HepG2 (cell line): ENCODE measurements around the gene FITM1. TPM values are rescaled to one million over a fixed set of nuclear protein-coding genes. Genes with fewer than 3 reads are reported as not detected.

Experiments
- ATAC-seq: fragments of 200-7000 bp; cut with Tn5 transposase; 3 replicates; pipeline ENCODE4 v1.9.1; 2020; ENCODE audit warnings: mild to moderate bottlenecking, moderate library complexity
- BruUV-seq: library from RNA; stranded (reverse); fragments of 400-500 nt; replicated peaks from 2 replicates; lab custom pipeline; 2021; lab: Mats Ljungman, UMichigan
- CTCF ChIA-PET: fragments of 300-600 bp; formaldehyde crosslinking; extraction: SDS; loops from one replicate; lab custom pipeline; 2021; ENCODE audit warnings: low total read pairs, inconsistent platforms, low intra/inter-chr PET ratio; lab: Yijun Ruan, JAX
- POLR2A ChIA-PET: fragments of 350-600 bp; sonication (Branson Sonifier 250); formaldehyde crosslinking; loops from one replicate; lab custom pipeline; 2020; ENCODE audit warnings: antibody characterized with exemption, inconsistent platforms; lab: Yijun Ruan, JAX
- DNase-seq: peaks from one replicate; pipeline ENCODE4 v3.0.0-alpha.2; 2015; ENCODE audit warnings: low spot score
- FAIRE-seq: peaks from 3 replicates; lab custom pipeline; 2011; peaks lifted over from hg19 to GRCh38; lab: Jason Lieb, UNC
- H2AFZ ChIP-seq: one replicate; pipeline ENCODE4 v1.6.1; 2011; ENCODE audit warnings: low read length, inconsistent platforms
- H3K27ac ChIP-seq: fragments of 300-600 bp; 3 replicates; pipeline ENCODE4 v1.8.0; 2011; ENCODE audit warnings: mixed run types, mild to moderate bottlenecking, mixed read lengths, low read length, inconsistent platforms; ENCODE audit not compliant: insufficient read depth; ENCODE audit errors: extremely low read length
- H3K27me3 ChIP-seq, 2 experiments: fragments of 200-600 bp in 1 of 2; 2 replicates in 1 of 2; 3 replicates in 1 of 2; pipeline versions ENCODE4 v1.6.0 to v1.8.0; 2011; ENCODE audit warnings: low read length in 2 of 2, mild to moderate bottlenecking in 2 of 2, moderate library complexity in 2 of 2, inconsistent platforms in 1 of 2; ENCODE audit not compliant: insufficient read depth in 2 of 2, control insufficient read depth in 1 of 2
- H3K36me3 ChIP-seq, 2 experiments: fragments of 200-600 bp in 1 of 2; replicated peaks in 1 of 2; 2 replicates in 1 of 2; 3 replicates in 1 of 2; pipeline versions ENCODE4 v1.5.1 to v1.8.0; 2011; ENCODE audit warnings: low read length in 2 of 2, inconsistent platforms in 1 of 2; ENCODE audit not compliant: insufficient read depth in 2 of 2, control insufficient read depth in 1 of 2
- H3K4me1 ChIP-seq: 2 replicates; pipeline ENCODE4 v1.5.1; 2012; ENCODE audit warnings: low read length, inconsistent platforms; ENCODE audit not compliant: insufficient read depth
- H3K4me2 ChIP-seq: 2 replicates; pipeline ENCODE4 v1.6.0; 2011; ENCODE audit warnings: low read depth, low read length, inconsistent platforms
- H3K4me3 ChIP-seq, 3 experiments: fragments of 200-600 bp in 1 of 3; sonication (generic), shearing (Covaris generic) in 1 of 3; replicated peaks in 1 of 3; 2 replicates each; pipeline ENCODE4 v1.5.1; 2011 to 2016; ENCODE audit warnings: low read length in 3 of 3, inconsistent platforms in 2 of 3, low read depth in 2 of 3, mild to moderate bottlenecking in 2 of 3, control low read depth in 1 of 3, mixed read lengths in 1 of 3; ENCODE audit not compliant: insufficient read depth in 1 of 3
- H3K79me2 ChIP-seq: one replicate; pipeline ENCODE4 v1.6.1; 2011; ENCODE audit warnings: low read length, inconsistent platforms; ENCODE audit not compliant: insufficient read depth
- H3K9ac ChIP-seq: 2 replicates; pipeline ENCODE4 v1.6.0; 2011; ENCODE audit warnings: mild to moderate bottlenecking, low read depth, low read length, inconsistent platforms; ENCODE audit not compliant: insufficient read depth
- H3K9me3 ChIP-seq: 2 replicates; pipeline ENCODE4 v1.5.1; 2012; ENCODE audit warnings: mild to moderate bottlenecking, low read length
- H4K20me1 ChIP-seq: 2 replicates; pipeline ENCODE4 v1.6.0; 2011; ENCODE audit warnings: inconsistent platforms, mild to moderate bottlenecking, low read length, moderate library complexity; ENCODE audit not compliant: insufficient read depth
- AGO2 ChIP-seq: fragments of 200-400 bp; formaldehyde crosslinking; optimal IDR thresholded peaks from 2 replicates; pipeline ENCODE3; 2017; ENCODE audit warnings: mild to moderate bottlenecking, low read depth, low read length, moderate library complexity
- ELF4 ChIP-seq: sonication (generic); formaldehyde crosslinking; IDR thresholded peaks from 2 replicates; pipeline ENCODE4 v1.5.0; 2020; ENCODE audit warnings: missing genetic modification reagents, mild to moderate bottlenecking, moderate library complexity, borderline replicate concordance
- GATA4 ChIP-seq: sonication (generic); IDR thresholded peaks from 2 replicates; pipeline ENCODE4 v1.6.1; 2016; ENCODE audit warnings: antibody characterized with exemption, low read depth, borderline replicate concordance
- GLMP ChIP-seq: sonication (generic); formaldehyde crosslinking; IDR thresholded peaks from 2 replicates; pipeline ENCODE4 v1.9.0; 2021; ENCODE audit warnings: missing genetic modification reagents, mild to moderate bottlenecking, borderline replicate concordance
- IRF9 ChIP-seq: sonication (generic); formaldehyde crosslinking; IDR thresholded peaks from 2 replicates; pipeline ENCODE4 v1.8.0; 2022; ENCODE audit warnings: missing genetic modification reagents, mild to moderate bottlenecking, borderline replicate concordance
- JDP2 ChIP-seq: sonication (generic); formaldehyde crosslinking; IDR thresholded peaks from 2 replicates; pipeline ENCODE4 v1.8.1; 2022; ENCODE audit warnings: missing genetic modification reagents, borderline replicate concordance
- KLF12 ChIP-seq: sonication (generic); formaldehyde crosslinking; IDR thresholded peaks from 2 replicates; pipeline ENCODE4 v1.4.0; 2020; ENCODE audit warnings: missing genetic modification reagents, borderline replicate concordance
- KMT2A ChIP-seq: sonication (generic); formaldehyde crosslinking; IDR thresholded peaks from 2 replicates; pipeline ENCODE4 v1.4.0; 2020; ENCODE audit warnings: missing genetic modification reagents
- MBNL3 ChIP-seq: fragments of 250-450 bp; sonication (Bioruptor Pico); conservative IDR thresholded peaks from 2 replicates; pipeline ENCODE4 v1.8.0; 2022; ENCODE audit warnings: mild to moderate bottlenecking, inconsistent platforms
- MZF1 ChIP-seq: sonication (generic); formaldehyde crosslinking; IDR thresholded peaks from 2 replicates; pipeline ENCODE4 v1.8.1; 2023; ENCODE audit warnings: mild to moderate bottlenecking, missing genetic modification reagents, borderline replicate concordance
- POLR2A ChIP-seq, 2 experiments: IDR thresholded peaks; 2 replicates each; pipeline ENCODE4 v1.6.1; 2011; ENCODE audit warnings: low read depth in 2 of 2, low read length in 2 of 2, mild to moderate bottlenecking in 1 of 2, moderate library complexity in 1 of 2; ENCODE audit not compliant: insufficient read depth in 1 of 2
- RBFOX2 ChIP-seq: fragments of 200-400 bp; formaldehyde crosslinking; IDR thresholded peaks from 2 replicates; pipeline ENCODE4 v1.6.1; 2017; ENCODE audit warnings: low read depth, mild to moderate bottlenecking, low read length
- RORA ChIP-seq: sonication (generic); formaldehyde crosslinking; IDR thresholded peaks from 2 replicates; pipeline ENCODE4 v1.5.0; 2020; ENCODE audit warnings: mild to moderate bottlenecking, missing genetic modification reagents, moderate library complexity
- RXRA ChIP-seq: sonication (generic); formaldehyde crosslinking; IDR thresholded peaks from 2 replicates; pipeline ENCODE4 v1.5.1; 2020; ENCODE audit warnings: missing genetic modification reagents
- ZNF430 ChIP-seq: sonication (generic); formaldehyde crosslinking; IDR thresholded peaks from 2 replicates; pipeline ENCODE4 v1.9.0; 2021; ENCODE audit warnings: mild to moderate bottlenecking, missing genetic modification reagents
- ZNF605 ChIP-seq: sonication (generic); formaldehyde crosslinking; IDR thresholded peaks from 2 replicates; pipeline ENCODE4 v1.8.0; 2022; ENCODE audit warnings: mild to moderate bottlenecking, missing genetic modification reagents
- ZNF710 ChIP-seq: sonication (generic); formaldehyde crosslinking; IDR thresholded peaks from 2 replicates; pipeline ENCODE4 v1.5.0; 2020; ENCODE audit warnings: mild to moderate bottlenecking, missing genetic modification reagents, borderline replicate concordance
- ZNF841 ChIP-seq: sonication (generic); formaldehyde crosslinking; IDR thresholded peaks from 2 replicates; pipeline ENCODE4 v1.8.1; 2023; ENCODE audit warnings: missing genetic modification reagents, borderline replicate concordance
- WGBS: methylation state at CpG from one replicate; pipeline ENCODE4 v1.1.6; 2017; ENCODE audit warnings: low lambda C conversion rate; 5-methylcytosine and 5-hydroxymethylcytosine counted together
- in situ Hi-C: cut with HindIII; loops from 2 replicates; pipeline ENCODE4 v1.10.0; 2017; ENCODE audit warnings: low pct_unique_long_range_greater_than_20kb; ENCODE audit not compliant: extremely low pct_ligation_motif_present
- intact Hi-C: fragments of 100-400 bp; cut with micrococcal nuclease; formaldehyde crosslinking; loops from one replicate; pipeline ENCODE4 v1.10.0; 2022; ENCODE audit not compliant: unreplicated experiment
- polyA plus RNA-seq, 8 experiments: library from polyadenylated mRNA; depleted of rRNA in 3 of 8; stranded (reverse) in 7 of 8; unstranded in 1 of 8; fragments of >200 nt; fragmentation: Illumina TruSeq in 4 of 8; extraction: Trizol in 4 of 8; gene quantifications; 2 replicates each; pipeline versions ENCODE4 v1.2.1 to v1.2.3, GENCODE V29; 2011 to 2016; ENCODE audit warnings: low read depth in 4 of 8, missing spikeins in 1 of 8, mixed read lengths in 1 of 8; ENCODE audit not compliant: insufficient read depth in 1 of 8
- total RNA-seq, 5 experiments: library from RNA; depleted of rRNA; stranded (reverse); fragments of >200 nt; fragmentation: Illumina TruSeq; extraction: Trizol; gene quantifications; 2 replicates each; pipeline ENCODE4 v1.2.3, GENCODE V29; 2016; ENCODE audit warnings: low read depth in 1 of 5

Gene FITM1
- total and polyA plus RNA-seq, 2 of the 13 experiments (the other 11 are each of a cell fraction or from before 2014, with no cell fraction given): 2.7 to 5.8 TPM

GRCh38 chr14:24157331-24157730, 26.9 kb downstream of the FITM1 start:
- TF ChIP-seq AGO2 (peak; percentile 64), RBFOX2 (0 out of 2 replicates have a peak, but pooled peaks have one; percentile 46), GATA4 (no peak), RXRA (0 out of 2 replicates have a peak, but pooled peaks have one; percentile 17), IRF9 (CRISPR knock-in tag) (no peak), KMT2A (CRISPR knock-in tag) (no peak), MBNL3 (no peak), KLF12 (no peak), RORA (CRISPR knock-in tag) (no peak), JDP2 (no peak), GLMP (CRISPR knock-in tag) (no peak), MZF1 (CRISPR knock-in tag) (0 out of 2 replicates have a peak, but pooled peaks have one; percentile 9), POLR2A (IDR thresholded peaks at IDR 0.05; ENCODE audit: insufficient read depth in 1 of 2, low read depth in 2 of 2, low read length in 2 of 2) (0 out of 4 replicates have a peak, but pooled peaks of 1 of the 2 experiments have one; percentile 41), ZNF710 (CRISPR knock-in tag) (no peak), ZNF430 (CRISPR knock-in tag) (no peak), ELF4 (CRISPR knock-in tag) (no peak), ZNF841 (no peak), ZNF605 (no peak)
- peaks cover 5% of the 10 kb centered on the region for H3K79me2 ChIP-seq
- 96% methylated on average over 12 of the region's 12 CpGs for WGBS
- H3K36me3 ChIP-seq: peaks cover 46 to 57% of the 10 kb centered on the region in 2 experiments
- DNase-seq: no peak
- ATAC-seq: no peak
- no peaks in the 10 kb centered on the region for H4K20me1 ChIP-seq
- POLR2A ChIA-PET: interaction anchor here (0.6 to 11.8 kb wide), 4 partner anchors 8 to 86 kb away, joined by 5 to 233 read pairs (median 108); partner anchors contain the start of genes DCAF11, EMC9, NRL and PSME1
- CTCF ChIA-PET: no interaction called here
- H3K27ac ChIP-seq: no peak overlapping the region
- no peak overlapping the region for H3K9ac ChIP-seq
- in situ Hi-C loops: no loop called here
- H2AFZ ChIP-seq: no peak overlapping the region
- peaks cover 26% of the 10 kb centered on the region for H3K4me1 ChIP-seq
- no peaks in the 10 kb centered on the region for H3K9me3 ChIP-seq
- H3K4me2 ChIP-seq: no peak overlapping the region
- H3K27me3 ChIP-seq: no peaks in the 10 kb centered on the region; a peak in 1 of 5 replicates
- BruUV-seq: no TSS peak
- intact Hi-C loops: no loop called here
- no peak overlapping the region for H3K4me3 ChIP-seq
- FAIRE-seq: no peak
